Activated T-helper 1 cell treated with anti-CD3 and anti-CD28 coated beads, Interleukin-12 subunit alpha, Interleukin-12 subunit beta, Interleukin-2, Interleukin-4 antibody, amounts not matched to agents 30 ng/mL and 10 ng/mL and 1 ng/mL, durations not matched to agents 14 hours and 24 hours and 36 hours (primary cell): ENCODE measurements around the gene PPIB. TPM values are rescaled to one million over a fixed set of nuclear protein-coding genes. Genes with fewer than 3 reads are reported as not detected.
A peak's percentile ranks its signal among the peaks of the same experiment; 100 is the strongest.

ENCODE experiments used
- DNase-seq: peaks from one replicate; pipeline ENCODE4 v3.0.0; 2021; ENCODE audit warnings: low spot score
- H3K27ac Mint-ChIP-seq: one replicate; pipeline ENCODE4 v1.8.0; 2021; ENCODE audit warnings: mild to moderate bottlenecking, mixed read lengths
- H3K27me3 Mint-ChIP-seq: one replicate; pipeline ENCODE4 v1.8.0; 2022; ENCODE audit warnings: mild to moderate bottlenecking, moderate library complexity, mixed read lengths; ENCODE audit not compliant: insufficient read depth
- H3K36me3 Mint-ChIP-seq: one replicate; pipeline ENCODE4 v1.8.0; 2021; ENCODE audit warnings: low read depth, mixed read lengths
- H3K4me1 Mint-ChIP-seq: one replicate; pipeline ENCODE4 v1.8.0; 2021; ENCODE audit warnings: low read depth, mixed read lengths
- H3K4me3 Mint-ChIP-seq: one replicate; pipeline ENCODE4 v1.8.0; 2021; ENCODE audit warnings: mild to moderate bottlenecking, moderate library complexity, mixed read lengths
- H3K9me3 Mint-ChIP-seq: one replicate; pipeline ENCODE4 v1.8.0; 2021; ENCODE audit warnings: mixed read lengths
- intact Hi-C: fragments of 100-400 bp; cut with micrococcal nuclease; formaldehyde crosslinking; loops from one replicate; pipeline ENCODE4 v1.15.1; 2024
- total RNA-seq: library from RNA; stranded (reverse); gene quantifications from 2 replicates; pipeline ENCODE4 v1.2.3, GENCODE V29; 2022

Gene PPIB
- total RNA-seq, 1 donor from 2014 or later, result 388 TPM

- intact Hi-C loops, result no loop called here
- no peaks in the 10 kb centered on the region for H3K27me3 Mint-ChIP-seq
- no peak overlapping the region for H3K4me3 Mint-ChIP-seq
- peaks cover 20% of the 10 kb centered on the region for H3K36me3 Mint-ChIP-seq
- no peak for DNase-seq
- no peak overlapping the region for H3K27ac Mint-ChIP-seq
- no peaks in the 10 kb centered on the region for H3K4me1 Mint-ChIP-seq
- no peaks in the 10 kb centered on the region for H3K9me3 Mint-ChIP-seq
Observed at GRCh38 chr15:64180235-64180824, 17.5 kb upstream of the PPIB start.

- no peaks in the 10 kb centered on the region for H3K9me3 Mint-ChIP-seq
- H3K4me3 Mint-ChIP-seq, result no peak overlapping the region
- H3K4me1 Mint-ChIP-seq, result peaks cover 36% of the 10 kb centered on the region
- H3K27ac Mint-ChIP-seq, result peak overlapping the region; percentile 69
- peaks cover 20% of the 10 kb centered on the region for H3K36me3 Mint-ChIP-seq
- no peaks in the 10 kb centered on the region for H3K27me3 Mint-ChIP-seq
- intact Hi-C loops, result no loop called here
- DNase-seq, result no peak
Observed at GRCh38 chr15:64166102-64166890, 3.5 kb upstream of the PPIB start.

GRCh38 chr15:64164436-64164835 is 1.6 kb upstream of the PPIB start:
- no peak for DNase-seq
- intact Hi-C loops, result loop anchor here (5.0 kb wide), 1 partner anchor 673 kb away; no protein-coding TSS in a partner anchor
- H3K9me3 Mint-ChIP-seq, result no peaks in the 10 kb centered on the region
- H3K27me3 Mint-ChIP-seq, result no peaks in the 10 kb centered on the region
- H3K4me1 Mint-ChIP-seq, result peaks cover 45% of the 10 kb centered on the region
- H3K27ac Mint-ChIP-seq, result peak overlapping the region; percentile 42
- peak overlapping the region; percentile 82 for H3K4me3 Mint-ChIP-seq
- peaks cover 23% of the 10 kb centered on the region for H3K36me3 Mint-ChIP-seq

GRCh38 chr15:64163659-64164362 is 989 bp upstream of the PPIB start:
- Mint-ChIP-seq H3K9me3 (no peaks in the 10 kb centered on the region), H3K36me3 (peaks cover 26% of the 10 kb centered on the region), H3K27ac (peak overlapping the region; percentile 93), H3K4me3 (peak overlapping the region; percentile 82), H3K4me1 (peaks cover 48% of the 10 kb centered on the region), H3K27me3 (no peaks in the 10 kb centered on the region)
- no peak for DNase-seq
- intact Hi-C loops, result loop anchor here (1.0 to 5.0 kb wide), 9 partner anchors 24 to 729 kb away; partner anchors contain the start of genes CIAO2A, CSNK1G1, PCLAF and TRIP4

GRCh38 chr15:64162478-64162868 is 349 bp downstream of the PPIB start:
- Mint-ChIP-seq H3K4me1 (peaks cover 59% of the 10 kb centered on the region), H3K9me3 (no peaks in the 10 kb centered on the region), H3K27me3 (no peaks in the 10 kb centered on the region), H3K4me3 (peak overlapping the region; percentile 94), H3K27ac (peak overlapping the region; percentile 88), H3K36me3 (peaks cover 35% of the 10 kb centered on the region)
- no peak for DNase-seq
- intact Hi-C loops, result loop anchor here (1.0 to 5.0 kb wide), 4 partner anchors 9 to 730 kb away; no protein-coding TSS in a partner anchor

- H3K9me3 Mint-ChIP-seq, result no peaks in the 10 kb centered on the region
- peak overlapping the region; percentile 94 for H3K4me3 Mint-ChIP-seq
- peaks cover 35% of the 10 kb centered on the region for H3K36me3 Mint-ChIP-seq
- peak overlapping the region; percentile 88 for H3K27ac Mint-ChIP-seq
- intact Hi-C loops, result loop anchor here (1.0 to 5.0 kb wide), 4 partner anchors 9 to 731 kb away; no protein-coding TSS in a partner anchor
- no peaks in the 10 kb centered on the region for H3K27me3 Mint-ChIP-seq
- DNase-seq, result no peak
- peaks cover 54% of the 10 kb centered on the region for H3K4me1 Mint-ChIP-seq
Observed at GRCh38 chr15:64161688-64162477, 939 bp downstream of the PPIB start.

GRCh38 chr15:64158363-64159134 is 4.3 kb downstream of the PPIB start:
- Mint-ChIP-seq H3K9me3 (no peaks in the 10 kb centered on the region), H3K27ac (peak overlapping the region; percentile 24), H3K4me3 (no peak overlapping the region), H3K4me1 (peaks cover 36% of the 10 kb centered on the region), H3K36me3 (peaks cover 39% of the 10 kb centered on the region), H3K27me3 (peaks cover under 1% of the 10 kb centered on the region)
- intact Hi-C loops, result loop anchor here (10.0 kb wide), 2 partner anchors 554 to 694 kb away; no protein-coding TSS in a partner anchor
- no peak for DNase-seq

- Mint-ChIP-seq H3K4me1 (peaks cover 37% of the 10 kb centered on the region), H3K27ac (no peak overlapping the region), H3K9me3 (no peaks in the 10 kb centered on the region), H3K4me3 (no peak overlapping the region), H3K27me3 (peaks cover 3% of the 10 kb centered on the region), H3K36me3 (peaks cover 41% of the 10 kb centered on the region)
- intact Hi-C loops, result loop anchor here (10.0 kb wide), 2 partner anchors 553 to 693 kb away; no protein-coding TSS in a partner anchor
- DNase-seq, result no peak
Observed at GRCh38 chr15:64157599-64158125, 5.2 kb downstream of the PPIB start.

GRCh38 chr15:64156652-64157331 is 6.0 kb downstream of the PPIB start:
- Mint-ChIP-seq H3K27ac (no peak overlapping the region), H3K9me3 (no peaks in the 10 kb centered on the region), H3K4me3 (no peak overlapping the region), H3K27me3 (peaks cover 3% of the 10 kb centered on the region), H3K36me3 (peaks cover 35% of the 10 kb centered on the region), H3K4me1 (peaks cover 33% of the 10 kb centered on the region)
- no peak for DNase-seq
- intact Hi-C loops, result loop anchor here (10.0 kb wide), 2 partner anchors 552 to 692 kb away; no protein-coding TSS in a partner anchor

GRCh38 chr15:64155802-64156651 is 6.8 kb downstream of the PPIB start:
- no peak for DNase-seq
- H3K27me3 Mint-ChIP-seq, result peaks cover 3% of the 10 kb centered on the region
- no peak overlapping the region for H3K4me3 Mint-ChIP-seq
- intact Hi-C loops, result loop anchor here (10.0 kb wide), 2 partner anchors 551 to 691 kb away; no protein-coding TSS in a partner anchor
- H3K27ac Mint-ChIP-seq, result no peak overlapping the region
- H3K36me3 Mint-ChIP-seq, result peaks cover 33% of the 10 kb centered on the region
- no peaks in the 10 kb centered on the region for H3K9me3 Mint-ChIP-seq
- peaks cover 31% of the 10 kb centered on the region for H3K4me1 Mint-ChIP-seq
